OCI-M1 (cell line): ENCODE results near the gene CCDC192.

Experiments used
- DNase-seq: peaks from one replicate; lab custom pipeline; 2025; lab: John Stamatoyannopoulos, UW

Gene CCDC192

GRCh38 chr5:127922603-127923002, 219.4 kb downstream of the CCDC192 start:
- DNase-seq = no peak

DNA sequence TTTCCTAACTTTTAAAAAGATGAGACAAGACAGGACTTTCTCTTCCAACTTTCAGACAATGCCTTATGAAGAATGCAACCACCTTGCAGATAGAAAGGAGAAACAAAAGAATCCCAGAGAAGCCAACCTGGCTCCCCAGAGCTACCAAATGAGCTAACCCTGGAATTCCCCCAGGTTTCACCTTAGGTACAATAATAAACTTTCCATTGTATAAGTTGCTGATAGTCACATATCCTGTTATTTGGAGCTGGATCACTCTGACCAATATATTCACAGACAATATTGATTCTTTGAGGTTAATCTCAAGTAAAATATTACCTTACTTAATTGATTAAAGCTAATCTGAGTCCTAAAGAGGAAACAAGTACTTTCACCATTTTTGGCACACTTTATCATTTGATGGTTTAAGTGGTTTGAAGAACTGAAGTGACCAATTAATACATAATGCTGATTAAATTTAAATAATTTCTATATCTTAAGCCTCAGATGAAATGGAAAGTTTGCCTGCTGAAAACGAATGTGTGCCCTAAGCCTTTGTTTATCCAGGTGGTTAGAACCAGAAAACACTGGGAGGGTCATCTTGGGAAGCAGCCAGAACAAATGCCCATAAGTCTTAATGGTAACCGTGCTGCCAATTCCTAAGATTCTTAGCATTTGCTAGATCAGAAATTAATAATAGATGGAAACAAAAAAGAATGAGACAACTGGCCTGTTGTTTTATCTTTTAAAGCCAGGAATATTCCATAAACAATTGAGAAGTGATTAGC, 220.8 kb downstream of the CCDC192 start:
- no peak for DNase-seq

GRCh38 chr5:127924606-127925005, 221.4 kb downstream of the CCDC192 start:
- no peak for DNase-seq

GRCh38 chr5:127925916-127926315, 222.7 kb downstream of the CCDC192 start:
- DNase-seq = no peak

DNA sequence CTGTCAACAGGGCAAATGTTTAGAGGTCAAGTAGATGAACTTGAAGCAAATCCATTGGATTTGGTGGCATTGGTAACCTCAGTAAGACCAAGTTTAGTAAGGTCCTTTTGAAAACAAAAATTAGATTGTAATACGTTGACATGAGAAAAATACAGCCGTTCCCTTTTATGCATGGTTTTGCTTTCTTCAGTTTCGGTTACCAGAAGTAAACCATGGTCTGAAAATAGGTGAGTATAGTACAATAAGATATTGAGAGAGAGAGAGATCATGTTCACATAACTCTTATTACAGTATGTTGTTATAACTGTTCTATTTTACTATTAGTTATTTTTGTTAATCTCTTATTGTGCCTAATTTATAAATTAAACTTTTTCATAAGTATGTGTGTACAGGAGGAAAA, 223.8 kb downstream of the CCDC192 start:
- DNase-seq = no peak

DNA sequence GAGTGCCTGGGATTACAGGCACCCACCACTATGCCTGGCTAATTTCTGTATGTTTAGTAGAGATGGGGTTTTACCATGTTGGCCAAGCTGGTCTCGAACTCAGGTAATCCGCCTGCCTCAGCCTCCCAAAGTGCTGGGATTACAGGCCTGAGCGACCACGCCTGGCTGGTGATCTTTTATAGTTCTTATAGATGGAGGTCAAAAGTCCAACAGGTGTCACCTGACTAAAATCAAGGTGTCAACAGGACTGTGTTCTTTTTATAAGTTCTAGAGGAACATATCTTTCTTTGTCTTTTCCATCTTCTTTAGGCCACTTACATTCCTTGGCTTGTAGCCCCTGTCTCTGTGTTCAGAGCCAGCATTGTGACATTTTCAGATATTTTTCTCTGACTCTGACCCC, 224.9 kb downstream of the CCDC192 start:
- no peak for DNase-seq

DNA sequence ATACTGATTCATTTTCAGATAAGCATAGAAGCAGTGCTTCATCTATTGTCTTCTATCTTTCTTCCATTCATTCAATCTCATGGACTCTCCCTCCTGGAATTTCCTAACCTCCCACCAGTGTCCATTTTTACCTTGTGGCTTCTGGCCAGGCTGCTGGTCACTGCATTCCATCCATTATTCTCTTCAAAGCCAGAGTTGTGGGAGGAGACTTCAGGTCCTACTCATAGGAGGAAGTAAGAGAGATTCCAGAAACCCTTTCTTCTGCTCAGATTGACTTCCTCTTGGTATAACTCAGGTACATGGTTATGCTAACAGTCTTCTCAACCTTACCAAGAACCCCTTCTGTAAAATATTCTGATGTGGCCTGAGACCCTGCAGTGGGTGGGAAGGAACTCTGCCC, 227.1 kb downstream of the CCDC192 start:
- no peak for DNase-seq

DNA sequence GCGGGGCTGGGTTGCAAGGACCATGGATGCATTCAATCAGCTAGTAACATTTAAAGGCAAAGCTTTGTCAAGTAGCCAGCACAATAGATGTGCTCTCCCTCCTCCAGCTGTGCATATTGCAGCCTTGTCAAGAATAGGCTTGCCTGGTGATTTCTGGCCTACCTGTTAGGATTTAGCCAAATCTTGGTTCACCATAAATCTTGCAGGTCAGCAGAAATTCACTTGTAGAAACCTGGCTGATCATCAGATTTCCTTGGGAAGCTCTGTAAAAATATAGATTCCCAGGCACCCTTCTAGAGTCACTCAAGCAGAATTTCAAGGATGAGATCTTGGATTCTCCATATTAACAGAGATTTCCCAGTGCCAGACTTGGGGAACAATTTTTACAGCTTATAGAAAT, 228.2 kb downstream of the CCDC192 start:
- no peak for DNase-seq

DNA sequence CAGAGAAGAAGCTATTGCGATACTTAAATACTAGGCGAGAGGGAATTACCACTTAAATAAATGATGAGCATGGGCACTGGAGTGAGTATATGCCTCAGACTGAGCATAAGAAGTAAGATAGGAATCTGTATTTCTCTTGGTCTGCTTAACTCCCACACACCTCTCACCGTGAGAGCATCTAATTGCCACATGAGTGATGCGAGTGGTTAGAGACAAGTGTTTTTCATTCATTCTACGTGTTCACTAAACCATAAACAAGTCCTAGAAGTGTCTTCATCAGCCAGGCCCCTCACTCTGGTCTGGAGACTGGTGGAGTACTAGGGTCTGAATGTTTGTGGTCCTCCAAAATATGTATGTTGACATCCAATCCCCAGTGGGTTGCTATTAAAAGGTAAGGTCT, 230.2 kb downstream of the CCDC192 start:
- no peak for DNase-seq

DNA sequence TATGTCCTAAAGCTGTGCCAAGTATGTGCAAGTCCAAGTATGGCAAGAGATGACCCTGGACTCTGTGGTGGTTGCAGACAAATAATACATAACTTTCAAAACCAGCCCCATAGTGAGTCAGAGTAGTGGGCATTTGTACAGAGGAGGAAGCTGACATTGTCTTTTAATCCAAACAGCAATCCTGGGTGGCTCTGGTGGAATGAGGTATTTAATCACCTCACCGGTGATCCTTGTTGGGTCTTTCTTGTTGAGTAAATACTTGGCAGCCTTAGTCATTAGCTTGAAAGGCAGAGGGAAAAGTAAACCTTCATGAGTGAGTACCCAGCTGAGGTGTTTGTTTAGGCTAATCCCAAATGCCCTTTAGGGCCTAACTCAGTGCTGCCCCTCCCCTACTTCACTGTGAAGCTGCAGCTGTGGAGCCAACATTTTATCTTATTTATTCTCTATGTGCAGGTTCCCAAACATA, 231.6 kb downstream of the CCDC192 start:
- no peak for DNase-seq

DNA sequence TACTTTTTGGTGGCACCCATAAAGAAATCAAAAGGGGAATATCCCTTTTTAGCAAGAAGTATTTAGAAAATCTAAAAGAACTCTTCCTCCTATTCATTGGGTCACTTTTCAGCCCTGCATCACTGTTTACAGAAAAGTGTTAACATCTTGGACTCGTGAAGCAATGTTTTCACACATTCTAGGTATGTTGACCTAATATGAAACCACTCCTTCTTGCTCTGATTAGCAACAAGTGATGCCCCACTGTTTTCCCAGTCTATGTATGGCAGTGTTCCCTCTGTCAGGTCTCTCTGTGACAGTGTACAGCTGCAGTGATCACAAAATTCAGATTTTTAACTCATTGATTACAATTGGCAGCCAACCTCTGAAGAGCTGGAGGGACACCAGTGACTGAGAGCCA, 232.2 kb downstream of the CCDC192 start:
- DNase-seq = no peak

GRCh38 chr5:127936439-127936972, 233.3 kb downstream of the CCDC192 start:
- DNase-seq = no peak

DNA sequence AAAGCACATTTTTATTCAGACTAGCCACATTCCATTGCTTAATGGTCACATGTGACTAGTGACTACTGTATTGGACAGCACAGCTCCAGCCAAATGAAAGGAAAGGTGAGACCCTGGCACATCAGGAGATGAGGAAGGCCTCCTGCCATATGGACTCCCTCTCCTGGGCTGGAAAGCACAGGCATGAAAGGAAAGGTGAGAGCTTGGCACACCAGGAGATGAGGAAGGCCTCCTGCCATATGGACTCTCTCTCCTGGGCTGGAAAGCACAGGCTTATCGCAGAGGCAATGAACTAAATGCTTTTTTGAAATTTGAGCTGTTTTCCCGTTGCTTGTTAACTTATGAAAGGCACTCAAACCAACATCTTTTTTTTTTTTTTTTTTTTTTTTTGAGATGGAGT, 235.6 kb downstream of the CCDC192 start:
- DNase-seq = no peak

DNA sequence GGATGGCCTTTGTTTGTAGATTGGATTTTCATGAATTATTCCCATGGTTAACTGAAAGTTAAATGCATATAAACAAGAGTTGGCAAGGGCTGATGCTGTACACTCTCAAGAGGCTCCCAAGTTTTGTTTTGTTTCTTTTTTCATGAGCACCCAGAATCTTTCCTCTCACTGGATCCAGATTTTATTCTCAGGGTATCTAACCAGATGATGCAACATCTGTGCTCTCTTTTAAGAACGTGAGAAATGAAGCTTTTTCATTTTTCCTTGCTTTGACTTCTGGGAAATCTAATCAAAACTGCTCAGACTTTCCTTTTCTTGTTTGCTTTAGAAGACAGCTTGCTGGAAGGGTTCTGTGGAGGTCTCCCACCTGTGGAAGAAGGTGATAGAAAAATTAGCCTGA, 237.7 kb downstream of the CCDC192 start:
- no peak for DNase-seq

DNA sequence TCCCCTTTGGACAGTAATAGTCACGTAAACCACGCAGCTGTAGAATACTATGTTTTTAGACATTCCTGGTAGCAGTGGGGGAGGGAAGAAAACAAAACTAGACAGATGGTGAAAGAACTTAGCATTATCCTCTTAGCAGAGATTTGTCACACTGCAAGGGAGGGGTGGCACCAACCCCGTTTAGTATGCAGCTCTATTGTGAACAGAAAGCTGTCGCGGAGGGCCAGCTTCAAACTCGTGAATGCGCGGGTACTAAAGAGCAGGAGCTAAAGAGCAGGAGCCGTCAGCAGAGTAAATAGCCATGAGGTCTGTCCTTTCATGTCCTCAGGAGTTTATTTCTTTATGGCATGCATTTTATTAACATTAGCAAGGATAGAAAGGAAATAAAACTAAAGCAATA, 238.5 kb downstream of the CCDC192 start:
- DNase-seq = no peak

DNA sequence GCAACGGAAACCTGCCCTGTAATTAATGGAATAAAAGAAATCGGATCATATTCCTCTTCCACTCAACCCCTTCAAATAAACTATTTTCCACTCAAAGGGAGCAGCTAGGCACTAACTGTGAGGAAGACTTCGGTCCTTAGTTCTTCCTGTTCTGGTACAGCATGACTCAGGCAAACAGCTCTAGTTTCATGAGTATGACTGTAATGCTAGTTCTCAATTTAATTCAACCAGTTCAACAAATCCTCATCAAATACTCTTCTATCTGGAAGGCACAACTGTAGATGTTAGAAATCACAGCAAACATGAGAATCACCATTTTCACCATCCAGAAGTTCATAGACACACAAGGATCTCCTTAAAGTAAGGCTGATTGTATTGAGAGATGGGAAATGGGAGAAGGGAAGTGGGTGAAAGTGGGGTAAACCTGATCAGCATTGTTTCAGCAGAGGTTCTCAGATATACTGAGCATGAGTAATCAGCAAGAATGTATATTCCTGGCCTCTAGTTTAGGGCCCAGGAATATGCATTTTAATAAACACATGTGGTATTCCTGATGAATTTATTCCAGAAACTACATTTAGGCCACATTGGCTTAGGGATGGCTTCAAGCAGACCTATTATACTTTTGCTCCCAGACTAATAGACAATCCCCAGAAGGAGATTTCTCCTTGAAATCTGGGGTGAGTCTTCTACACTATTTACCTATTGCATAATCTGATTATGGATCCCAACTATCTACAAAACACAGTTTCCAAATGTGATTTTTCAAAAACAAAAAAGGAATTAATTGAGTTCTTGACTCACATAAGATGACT, 239.3 kb downstream of the CCDC192 start:
- DNase-seq = no peak

DNA sequence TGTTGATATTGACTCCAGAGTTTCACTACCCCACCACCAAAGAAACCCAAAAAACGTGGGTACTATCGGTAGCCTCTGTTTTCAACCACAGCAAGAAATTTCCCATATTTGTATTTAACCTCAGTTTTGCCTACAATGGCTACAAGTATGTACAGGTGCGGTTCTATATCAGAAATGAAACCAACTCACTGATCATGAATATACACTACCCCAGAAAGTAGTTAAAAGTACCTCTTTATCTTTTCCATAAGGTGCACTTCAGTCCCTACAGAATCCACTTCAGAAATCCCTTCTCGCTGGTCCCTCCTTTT, 239.8 kb downstream of the CCDC192 start:
- no peak for DNase-seq

GRCh38 chr5:127944125-127944524, 240.9 kb downstream of the CCDC192 start:
- no peak for DNase-seq

DNA sequence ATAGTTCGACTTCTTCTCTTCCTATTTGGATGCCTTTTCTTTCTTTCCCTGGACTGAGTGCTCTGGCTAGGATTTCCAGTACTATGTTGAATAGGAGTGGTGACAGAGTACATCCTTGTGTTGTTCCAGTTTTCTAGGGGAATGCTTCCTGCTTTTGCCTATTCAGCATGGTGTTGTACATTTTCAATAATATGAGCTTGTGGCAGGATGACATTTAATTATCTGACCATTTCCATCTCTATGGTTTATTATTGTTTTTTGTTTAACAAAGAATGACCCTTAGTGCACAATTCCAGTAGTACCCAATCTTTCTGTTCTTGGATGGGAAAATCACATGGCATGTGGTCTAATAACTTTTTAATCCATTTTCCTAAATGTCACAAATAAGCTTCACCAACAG, 244.8 kb downstream of the CCDC192 start:
- no peak for DNase-seq

DNA sequence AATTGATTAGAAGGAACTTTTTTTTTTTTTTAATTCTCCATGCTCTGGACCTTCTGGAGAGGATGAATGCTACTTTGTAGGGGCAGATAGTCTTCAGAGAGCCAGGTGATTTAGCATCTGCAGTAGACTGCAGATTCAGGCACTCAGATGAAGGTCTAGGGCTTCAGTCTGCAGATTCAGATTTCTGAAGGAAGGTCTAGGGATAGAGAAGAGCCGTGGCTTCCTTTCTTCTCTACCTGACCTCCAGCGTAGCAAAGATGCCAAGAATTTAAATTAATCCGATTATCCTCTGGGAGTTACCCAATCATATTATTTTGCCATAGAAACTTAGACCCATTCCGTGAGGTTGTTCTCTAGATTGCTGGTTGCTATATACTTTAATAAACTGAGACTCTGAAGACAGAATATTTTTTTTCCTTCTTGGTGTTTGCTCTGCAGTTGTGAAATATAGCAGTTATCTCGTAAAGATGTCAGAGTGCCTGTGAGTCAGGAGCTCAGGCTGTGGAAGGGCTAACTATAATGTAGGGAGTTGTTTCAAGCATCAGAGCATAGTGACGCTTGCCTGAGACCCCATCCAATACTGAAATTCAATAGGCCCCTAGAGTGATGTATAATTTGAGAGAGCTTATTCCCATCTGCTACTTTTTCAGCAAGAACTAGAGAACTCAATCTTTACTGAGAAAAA, 247.7 kb downstream of the CCDC192 start:
- DNase-seq = no peak

DNA sequence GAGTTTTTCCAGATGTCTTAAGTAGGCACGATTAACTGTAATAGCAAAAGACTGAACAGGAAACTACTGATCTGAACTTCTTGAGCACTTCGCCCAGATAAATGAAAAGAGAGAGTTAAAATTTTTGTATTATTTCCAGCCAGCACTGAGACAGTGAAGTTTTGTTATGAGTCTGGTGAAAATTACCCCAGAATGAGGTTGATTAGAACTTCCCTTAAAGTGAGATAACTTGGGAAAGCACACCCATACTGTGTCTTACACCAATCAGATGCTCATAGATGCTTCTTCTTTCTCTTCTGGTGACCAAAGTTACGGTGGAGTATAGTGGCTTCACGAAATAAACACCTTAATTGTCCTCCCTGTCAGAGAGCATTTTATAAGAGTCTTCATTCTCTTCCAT, 248.6 kb downstream of the CCDC192 start:
- no peak for DNase-seq

GRCh38 chr5:127957183-127957582, 254.0 kb downstream of the CCDC192 start:
- no peak for DNase-seq
